HepG2 (cell line): ENCODE results near the gene PBOV1. TPM values are rescaled to one million over a fixed set of nuclear protein-coding genes. Genes with fewer than 3 reads are reported as not detected.
A peak's percentile ranks its signal among the peaks of the same experiment; 100 is the strongest.

Source experiments
- ATAC-seq: fragments of 200-7000 bp; cut with Tn5 transposase; 3 replicates; pipeline ENCODE4 v1.9.1; 2020; ENCODE audit warnings: mild to moderate bottlenecking, moderate library complexity
- BruUV-seq: library from RNA; stranded (reverse); fragments of 400-500 nt; replicated peaks from 2 replicates; lab custom pipeline; 2021; lab: Mats Ljungman, UMichigan
- CTCF ChIA-PET: fragments of 300-600 bp; formaldehyde crosslinking; extraction: SDS; loops from one replicate; lab custom pipeline; 2021; ENCODE audit warnings: low total read pairs, inconsistent platforms, low intra/inter-chr PET ratio; lab: Yijun Ruan, JAX
- POLR2A ChIA-PET: fragments of 350-600 bp; sonication (Branson Sonifier 250); formaldehyde crosslinking; loops from one replicate; lab custom pipeline; 2020; ENCODE audit warnings: antibody characterized with exemption, inconsistent platforms; lab: Yijun Ruan, JAX
- DNase-seq: peaks from one replicate; pipeline ENCODE4 v3.0.0-alpha.2; 2015; ENCODE audit warnings: low spot score
- FAIRE-seq: peaks from 3 replicates; lab custom pipeline; 2011; peaks lifted over from hg19 to GRCh38; lab: Jason Lieb, UNC
- H2AFZ ChIP-seq: one replicate; pipeline ENCODE4 v1.6.1; 2011; ENCODE audit warnings: low read length, inconsistent platforms
- H3K27ac ChIP-seq: fragments of 300-600 bp; 3 replicates; pipeline ENCODE4 v1.8.0; 2011; ENCODE audit warnings: mixed run types, mild to moderate bottlenecking, mixed read lengths, low read length, inconsistent platforms; ENCODE audit not compliant: insufficient read depth; ENCODE audit errors: extremely low read length
- H3K27me3 ChIP-seq, 2 experiments: fragments of 200-600 bp in 1 of 2; 2 replicates in 1 of 2; 3 replicates in 1 of 2; pipeline versions ENCODE4 v1.6.0 to v1.8.0; 2011; ENCODE audit warnings: low read length in 2 of 2, mild to moderate bottlenecking in 2 of 2, moderate library complexity in 2 of 2, inconsistent platforms in 1 of 2; ENCODE audit not compliant: insufficient read depth in 2 of 2, control insufficient read depth in 1 of 2
- H3K36me3 ChIP-seq, 2 experiments: fragments of 200-600 bp in 1 of 2; replicated peaks in 1 of 2; 2 replicates in 1 of 2; 3 replicates in 1 of 2; pipeline versions ENCODE4 v1.5.1 to v1.8.0; 2011; ENCODE audit warnings: low read length in 2 of 2, inconsistent platforms in 1 of 2; ENCODE audit not compliant: insufficient read depth in 2 of 2, control insufficient read depth in 1 of 2
- H3K4me1 ChIP-seq: 2 replicates; pipeline ENCODE4 v1.5.1; 2012; ENCODE audit warnings: low read length, inconsistent platforms; ENCODE audit not compliant: insufficient read depth
- H3K4me2 ChIP-seq: 2 replicates; pipeline ENCODE4 v1.6.0; 2011; ENCODE audit warnings: low read depth, low read length, inconsistent platforms
- H3K4me3 ChIP-seq, 3 experiments: fragments of 200-600 bp in 1 of 3; sonication (generic), shearing (Covaris generic) in 1 of 3; replicated peaks in 1 of 3; 2 replicates each; pipeline ENCODE4 v1.5.1; 2011 to 2016; ENCODE audit warnings: low read length in 3 of 3, inconsistent platforms in 2 of 3, low read depth in 2 of 3, mild to moderate bottlenecking in 2 of 3, control low read depth in 1 of 3, mixed read lengths in 1 of 3; ENCODE audit not compliant: insufficient read depth in 1 of 3
- H3K79me2 ChIP-seq: one replicate; pipeline ENCODE4 v1.6.1; 2011; ENCODE audit warnings: low read length, inconsistent platforms; ENCODE audit not compliant: insufficient read depth
- H3K9ac ChIP-seq: 2 replicates; pipeline ENCODE4 v1.6.0; 2011; ENCODE audit warnings: mild to moderate bottlenecking, low read depth, low read length, inconsistent platforms; ENCODE audit not compliant: insufficient read depth
- H3K9me3 ChIP-seq: 2 replicates; pipeline ENCODE4 v1.5.1; 2012; ENCODE audit warnings: mild to moderate bottlenecking, low read length
- H4K20me1 ChIP-seq: 2 replicates; pipeline ENCODE4 v1.6.0; 2011; ENCODE audit warnings: inconsistent platforms, mild to moderate bottlenecking, low read length, moderate library complexity; ENCODE audit not compliant: insufficient read depth
- CEBPB ChIP-seq: IDR thresholded peaks from 2 replicates; pipeline ENCODE4 v1.6.1; 2011; ENCODE audit warnings: low read depth, low read length, improper control_type of control experiment, borderline replicate concordance
- MAFK ChIP-seq, 2 experiments: IDR thresholded peaks in 1 of 2; conservative IDR thresholded peaks in 1 of 2; 2 replicates each; pipeline ENCODE4 v1.6.1; 2011; ENCODE audit warnings: improper control_type of control experiment in 2 of 2, low read length in 2 of 2
- PRPF4 ChIP-seq: fragments of 200-400 bp; formaldehyde crosslinking; IDR thresholded peaks from 2 replicates; pipeline ENCODE4 v1.6.1; 2016; ENCODE audit warnings: low read length, low read depth; ENCODE audit not compliant: poor library complexity, severe bottlenecking
- ZNF431 ChIP-seq: sonication (generic); formaldehyde crosslinking; IDR thresholded peaks from 2 replicates; pipeline ENCODE4 v1.9.0; 2022; ENCODE audit warnings: missing genetic modification reagents, low read depth, mild to moderate bottlenecking, borderline replicate concordance
- WGBS: methylation state at CpG from one replicate; pipeline ENCODE4 v1.1.6; 2017; ENCODE audit warnings: low lambda C conversion rate; 5-methylcytosine and 5-hydroxymethylcytosine counted together
- in situ Hi-C: cut with HindIII; loops from 2 replicates; pipeline ENCODE4 v1.10.0; 2017; ENCODE audit warnings: low pct_unique_long_range_greater_than_20kb; ENCODE audit not compliant: extremely low pct_ligation_motif_present
- intact Hi-C: fragments of 100-400 bp; cut with micrococcal nuclease; formaldehyde crosslinking; loops from one replicate; pipeline ENCODE4 v1.10.0; 2022; ENCODE audit not compliant: unreplicated experiment
- polyA plus RNA-seq, 8 experiments: library from polyadenylated mRNA; depleted of rRNA in 3 of 8; stranded (reverse) in 7 of 8; unstranded in 1 of 8; fragments of >200 nt; fragmentation: Illumina TruSeq in 4 of 8; extraction: Trizol in 4 of 8; gene quantifications; 2 replicates each; pipeline versions ENCODE4 v1.2.1 to v1.2.3, GENCODE V29; 2011 to 2016; ENCODE audit warnings: low read depth in 4 of 8, missing spikeins in 1 of 8, mixed read lengths in 1 of 8; ENCODE audit not compliant: insufficient read depth in 1 of 8
- total RNA-seq, 5 experiments: library from RNA; depleted of rRNA; stranded (reverse); fragments of >200 nt; fragmentation: Illumina TruSeq; extraction: Trizol; gene quantifications; 2 replicates each; pipeline ENCODE4 v1.2.3, GENCODE V29; 2016; ENCODE audit warnings: low read depth in 1 of 5
- TF ChIP-seq, protein P1 (sequence below): sonication (generic); formaldehyde crosslinking; IDR thresholded peaks from 2 replicates; pipeline ENCODE4 v1.5.1; 2020; ENCODE audit warnings: mild to moderate bottlenecking, missing genetic modification reagents, borderline replicate concordance

The PBOV1 gene
- total and polyA plus RNA-seq, 2 of the 13 experiments (the other 11 are each of a cell fraction or from before 2014, with no cell fraction given): not detected

GRCh38 chr6:138246650-138247440 lies 28.6 kb upstream of the PBOV1 start:
- in situ Hi-C loops (no loop called here), intact Hi-C loops (no loop called here)
- no peak for FAIRE-seq

GRCh38 chr6:138245751-138246150 lies 27.5 kb upstream of the PBOV1 start:
- BruUV-seq: no TSS peak
- no peak for TF ChIP-seq PRPF4
- TF ChIP-seq, protein P1, sequence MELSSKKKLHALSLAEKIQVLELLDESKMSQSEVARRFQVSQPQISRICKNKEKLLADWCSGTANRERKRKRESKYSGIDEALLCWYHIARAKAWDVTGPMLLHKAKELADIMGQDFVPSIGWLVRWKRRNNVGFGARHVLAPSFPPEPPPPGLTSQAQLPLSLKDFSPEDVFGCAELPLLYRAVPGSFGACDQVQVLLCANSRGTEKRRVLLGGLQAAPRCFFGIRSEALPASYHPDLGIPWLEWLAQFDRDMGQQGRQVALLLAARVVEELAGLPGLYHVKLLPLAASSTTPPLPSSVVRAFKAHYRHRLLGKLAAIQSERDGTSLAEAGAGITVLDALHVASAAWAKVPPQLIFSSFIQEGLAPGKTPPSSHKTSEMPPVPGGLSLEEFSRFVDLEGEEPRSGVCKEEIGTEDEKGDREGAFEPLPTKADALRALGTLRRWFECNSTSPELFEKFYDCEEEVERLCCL (CRISPR knock-in tag): no peak
- Histone ChIP-seq H2AFZ (no peak overlapping the region), H3K9me3 (no peaks in the 10 kb centered on the region), H3K9ac (no peak overlapping the region), H3K4me1 (peaks cover 18% of the 10 kb centered on the region), H3K79me2 (no peaks in the 10 kb centered on the region), H3K27me3 (no peaks in the 10 kb centered on the region), H3K27ac (no peak overlapping the region), H4K20me1 (no peaks in the 10 kb centered on the region), H3K36me3 (no peaks in the 10 kb centered on the region), H3K4me2 (no peak overlapping the region), H3K4me3 (no peak overlapping the region)
- in situ Hi-C loops (no loop called here), intact Hi-C loops (no loop called here)
- DNase-seq: no peak
- FAIRE-seq: no peak
- POLR2A ChIA-PET: no interaction called here
- no peak for ATAC-seq
- WGBS: 68% methylated on average over 3 of the region's 3 CpGs
- CTCF ChIA-PET: no interaction called here

More at GRCh38 chr6:138246650-138247440, 28.6 kb upstream of the PBOV1 start:
- Histone ChIP-seq H4K20me1 (no peaks in the 10 kb centered on the region), H2AFZ (no peak overlapping the region), H3K4me2 (no peak overlapping the region), H3K9ac (no peak overlapping the region), H3K4me1 (peaks cover 18% of the 10 kb centered on the region), H3K27me3 (no peaks in the 10 kb centered on the region), H3K27ac (no peak overlapping the region), H3K79me2 (no peaks in the 10 kb centered on the region), H3K36me3 (no peaks in the 10 kb centered on the region), H3K9me3 (no peaks in the 10 kb centered on the region), H3K4me3 (no peak overlapping the region)
- DNase-seq (no peak), ATAC-seq (no peak)
- ChIA-PET POLR2A (no interaction called here), CTCF (no interaction called here)
- no TSS peak for BruUV-seq
- 71% methylated on average over 3 of the region's 3 CpGs for WGBS
- TF ChIP-seq CEBPB: 0 out of 2 replicates have a peak, but pooled peaks have one; percentile 30
- no peak for TF ChIP-seq ZNF431 (CRISPR knock-in tag)
- no peak for TF ChIP-seq MAFK (conservative IDR thresholded peaks at IDR 0.05 in 1 of 2, IDR thresholded peaks at IDR 0.05 in 1 of 2; ENCODE audit: low read length in 2 of 2)
